HG03064 (cell line): ENCODE measurements around the gene C6orf163.
A peak's percentile ranks its signal among the peaks of the same experiment; 100 is the strongest.

ENCODE experiments used
- ATAC-seq: cut with Tn5 transposase; IDR thresholded peaks from one replicate; pipeline ENCODE4 v1.9.1; 2021; ENCODE audit warnings: low read depth; ENCODE audit not compliant: unreplicated experiment

Gene C6orf163

GRCh38 chr6:87351583-87351982 is 7.0 kb downstream of the C6orf163 start:
- ATAC-seq = no peak

GRCh38 chr6:87356181-87356580 is 11.6 kb downstream of the C6orf163 start:
- no peak for ATAC-seq

GRCh38 chr6:87357479-87358196 is 13.0 kb downstream of the C6orf163 start:
- ATAC-seq = no peak

GRCh38 chr6:87364602-87365252 is 20.1 kb downstream of the C6orf163 start:
- no peak for ATAC-seq

- ATAC-seq = no peak
Measured at GRCh38 chr6:87366072-87366827, 21.6 kb downstream of the C6orf163 start.

- no peak for ATAC-seq
Measured at GRCh38 chr6:87366899-87367298, 22.3 kb downstream of the C6orf163 start.

GRCh38 chr6:87373377-87373776 is 28.8 kb downstream of the C6orf163 start:
- ATAC-seq = no peak

GRCh38 chr6:87375315-87375714 is 30.7 kb downstream of the C6orf163 start:
- ATAC-seq = no peak

GRCh38 chr6:87376643-87377042 is 32.0 kb downstream of the C6orf163 start:
- no peak for ATAC-seq

- ATAC-seq = peak; percentile 68
Measured at GRCh38 chr6:87378947-87379346, 34.3 kb downstream of the C6orf163 start.

GRCh38 chr6:87382861-87383260 is 38.2 kb downstream of the C6orf163 start:
- ATAC-seq = no peak

GRCh38 chr6:87384038-87384437 is 39.4 kb downstream of the C6orf163 start:
- no peak for ATAC-seq

- ATAC-seq = no peak
Measured at GRCh38 chr6:87384449-87384848, 39.8 kb downstream of the C6orf163 start.

- ATAC-seq = no peak
Measured at GRCh38 chr6:87391334-87391733, 46.7 kb downstream of the C6orf163 start.

GRCh38 chr6:87393026-87393622 is 48.5 kb downstream of the C6orf163 start:
- no peak for ATAC-seq

GRCh38 chr6:87395431-87395830 is 50.8 kb downstream of the C6orf163 start:
- no peak for ATAC-seq

GRCh38 chr6:87396595-87397392 is 52.2 kb downstream of the C6orf163 start:
- ATAC-seq = no peak

GRCh38 chr6:87397656-87398055 is 53.0 kb downstream of the C6orf163 start:
- ATAC-seq = no peak

GRCh38 chr6:87401832-87402231 is 57.2 kb downstream of the C6orf163 start:
- ATAC-seq = no peak

- ATAC-seq = peak; percentile 24
Measured at GRCh38 chr6:87407561-87407900, 62.9 kb downstream of the C6orf163 start.
